GM18909 (cell line): ENCODE results near the gene ITGB2.
"Not testable (repeated sequence)": the region's sequence is repeated elsewhere in the genome, so short reads cannot be mapped to it uniquely, and the experiment has no call there.

Source experiments
- ATAC-seq: cut with Tn5 transposase; IDR thresholded peaks from one replicate; pipeline ENCODE4 v1.9.1; 2021; ENCODE audit warnings: mild to moderate bottlenecking; ENCODE audit not compliant: unreplicated experiment, poor library complexity

Gene ITGB2

DNA sequence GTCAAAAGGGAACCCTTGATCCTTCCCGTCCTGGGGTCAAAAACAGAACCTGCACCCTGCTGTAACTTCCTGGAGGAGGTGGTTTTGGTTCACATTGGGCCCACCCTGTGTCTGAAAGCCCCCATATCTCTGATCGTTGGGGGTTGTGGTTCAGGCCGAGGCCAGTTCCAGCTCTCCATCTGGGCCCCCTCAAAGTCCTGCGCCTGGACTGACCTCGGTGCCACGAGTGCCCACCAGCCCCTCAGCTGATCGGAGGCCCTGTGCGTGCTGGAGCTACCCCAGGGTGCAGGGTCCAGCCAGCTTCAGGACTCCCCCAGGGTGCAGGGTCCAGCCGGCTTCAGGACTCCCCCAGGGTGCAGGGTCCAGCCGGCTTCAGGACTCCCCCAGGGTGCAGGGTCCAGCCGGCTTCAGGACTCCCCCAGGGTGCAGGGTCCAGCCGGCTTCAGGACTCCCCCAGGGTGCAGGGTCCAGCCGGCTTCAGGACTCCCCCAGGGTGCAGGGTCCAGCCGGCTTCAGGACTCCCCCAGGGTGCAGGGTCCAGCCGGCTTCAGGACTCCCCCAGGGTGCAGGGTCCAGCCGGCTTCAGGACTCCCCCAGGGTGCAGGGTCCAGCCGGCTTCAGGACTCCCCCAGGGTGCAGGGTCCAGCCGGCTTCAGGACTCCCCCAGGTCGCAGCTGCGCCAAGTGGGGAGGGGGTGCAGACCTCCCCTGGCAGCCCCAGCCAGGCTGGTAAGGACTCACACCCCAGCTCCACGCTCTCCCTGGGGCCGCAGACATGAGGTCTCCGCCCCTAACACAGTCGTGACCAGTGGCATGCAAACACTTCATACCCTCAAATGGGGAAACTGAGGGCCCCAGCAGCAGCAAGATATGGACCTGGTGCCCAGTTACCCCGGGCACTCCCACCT lies 7.9 kb downstream of the ITGB2 start:
- ATAC-seq: not testable (repeated sequence)

DNA sequence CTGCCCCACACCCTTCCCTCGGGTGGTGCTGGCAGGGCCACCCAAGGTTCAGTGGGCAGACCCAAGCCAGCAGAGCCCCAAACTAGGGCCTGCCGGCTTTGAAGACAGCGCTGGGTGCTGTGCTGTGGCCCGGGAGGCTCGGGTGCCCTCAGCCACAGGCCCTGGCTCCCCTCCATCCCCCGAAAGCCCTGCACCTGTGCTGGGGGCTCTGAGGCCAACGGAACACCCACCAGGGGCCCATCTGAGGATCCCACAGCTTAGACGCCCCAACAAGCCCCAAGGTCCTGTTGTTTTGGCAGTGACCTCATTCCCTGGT lies 8.6 kb downstream of the ITGB2 start:
- ATAC-seq: no peak

DNA sequence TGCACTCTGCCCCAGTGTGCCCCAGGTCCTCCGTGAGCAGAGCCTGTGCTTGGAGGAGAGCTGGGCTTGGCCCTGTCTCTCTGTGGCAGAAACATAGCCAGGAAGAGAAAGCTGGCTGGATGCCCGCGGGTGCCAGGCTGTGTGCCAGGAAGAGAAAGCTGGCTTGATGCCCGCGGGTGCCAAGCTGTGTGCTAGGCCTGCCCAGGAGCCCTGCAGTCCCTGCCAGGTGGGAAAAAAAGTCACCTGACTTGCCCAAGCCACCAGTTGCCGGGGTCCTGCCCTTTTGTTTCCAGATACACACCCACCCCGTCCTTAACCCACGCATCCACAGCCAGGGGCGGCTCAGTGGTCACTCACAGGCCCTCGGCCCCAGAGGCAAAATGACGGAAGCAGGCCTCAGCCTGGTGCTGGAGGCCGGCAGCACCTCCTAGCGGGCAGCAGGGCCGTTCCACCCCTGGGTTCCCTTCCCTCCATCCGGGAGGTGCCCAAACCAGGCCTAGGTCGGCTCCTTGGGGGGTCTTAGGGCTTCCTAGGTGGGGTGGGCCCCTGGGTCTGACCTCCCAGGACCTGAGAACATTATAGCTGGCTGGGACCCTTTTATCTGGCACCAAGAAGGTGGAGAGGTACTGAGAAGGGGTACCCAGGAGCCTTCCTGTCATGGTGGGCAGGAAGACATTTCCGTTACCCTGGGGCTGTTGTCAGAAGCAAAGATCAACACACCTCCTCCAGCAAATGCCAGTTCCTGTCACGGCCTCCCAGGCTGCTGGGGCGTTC lies 9.1 kb downstream of the ITGB2 start:
- ATAC-seq: peak; percentile 53

GRCh38 chr21:44911068-44911383 lies 9.7 kb downstream of the ITGB2 start:
- ATAC-seq: no peak

DNA sequence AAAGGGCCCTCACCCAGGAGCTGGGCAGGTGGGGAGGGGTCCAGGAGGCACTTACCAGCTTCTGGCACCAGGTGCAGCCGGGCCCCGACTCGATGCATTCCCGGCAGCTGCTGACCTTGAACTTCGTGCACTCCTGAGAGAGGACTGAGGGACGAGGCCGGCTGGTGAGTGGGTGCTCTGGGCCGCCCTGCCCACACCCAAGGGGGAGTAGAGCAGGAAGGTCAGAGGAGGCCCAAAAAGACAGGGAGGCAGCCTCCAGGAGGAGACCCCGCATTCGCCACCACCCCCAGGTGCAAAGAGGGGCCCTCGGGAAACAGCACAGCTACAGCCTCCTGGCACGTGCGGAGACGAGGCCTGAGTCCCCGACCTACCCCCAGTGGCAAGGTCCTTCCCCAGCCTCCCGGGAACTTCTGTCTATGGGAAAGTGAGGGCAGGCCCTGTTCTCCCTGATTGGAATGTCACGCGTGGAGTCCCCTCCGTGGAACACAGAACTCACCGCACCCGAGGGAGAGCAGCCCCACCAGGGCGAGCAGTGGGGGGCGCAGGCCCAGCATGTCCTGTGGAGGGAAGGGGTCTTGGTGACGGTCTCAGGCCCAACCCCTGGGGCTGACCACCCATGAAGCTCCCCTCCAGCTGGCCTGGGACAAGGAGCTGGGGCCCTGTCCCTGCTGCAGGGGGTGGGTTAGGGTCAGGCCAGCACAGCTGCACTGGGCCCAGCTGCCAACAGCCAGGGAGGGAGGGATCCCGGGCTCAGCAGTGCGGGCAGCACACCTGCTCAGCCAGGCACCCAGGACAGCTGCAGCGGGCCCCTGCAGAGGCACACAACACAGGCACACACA lies 10.3 kb downstream of the ITGB2 start:
- ATAC-seq: no peak

DNA sequence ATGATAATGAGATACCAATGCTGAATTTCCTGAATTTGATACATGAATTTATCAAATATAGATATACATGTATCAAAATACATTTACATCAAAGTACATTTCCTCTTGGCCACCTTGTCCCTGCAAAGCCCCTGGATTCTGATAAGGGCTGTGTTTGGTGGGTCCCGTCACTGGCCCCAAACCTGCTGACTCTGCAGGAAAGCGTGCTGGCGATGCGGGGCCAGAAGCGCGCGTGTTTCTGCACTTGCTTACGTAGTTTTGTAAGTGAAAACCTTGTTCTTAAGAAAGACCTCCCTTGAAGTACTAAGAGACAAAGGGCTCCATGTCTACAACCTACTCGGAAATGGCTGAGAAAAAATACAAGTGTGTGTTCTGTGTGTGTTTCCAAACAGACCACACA lies 11.0 kb downstream of the ITGB2 start:
- ATAC-seq: no peak

GRCh38 chr21:44908908-44909307 lies 11.8 kb downstream of the ITGB2 start:
- ATAC-seq: no peak

- ATAC-seq: no peak
Measured at GRCh38 chr21:44907966-44908895, 12.5 kb downstream of the ITGB2 start.

DNA sequence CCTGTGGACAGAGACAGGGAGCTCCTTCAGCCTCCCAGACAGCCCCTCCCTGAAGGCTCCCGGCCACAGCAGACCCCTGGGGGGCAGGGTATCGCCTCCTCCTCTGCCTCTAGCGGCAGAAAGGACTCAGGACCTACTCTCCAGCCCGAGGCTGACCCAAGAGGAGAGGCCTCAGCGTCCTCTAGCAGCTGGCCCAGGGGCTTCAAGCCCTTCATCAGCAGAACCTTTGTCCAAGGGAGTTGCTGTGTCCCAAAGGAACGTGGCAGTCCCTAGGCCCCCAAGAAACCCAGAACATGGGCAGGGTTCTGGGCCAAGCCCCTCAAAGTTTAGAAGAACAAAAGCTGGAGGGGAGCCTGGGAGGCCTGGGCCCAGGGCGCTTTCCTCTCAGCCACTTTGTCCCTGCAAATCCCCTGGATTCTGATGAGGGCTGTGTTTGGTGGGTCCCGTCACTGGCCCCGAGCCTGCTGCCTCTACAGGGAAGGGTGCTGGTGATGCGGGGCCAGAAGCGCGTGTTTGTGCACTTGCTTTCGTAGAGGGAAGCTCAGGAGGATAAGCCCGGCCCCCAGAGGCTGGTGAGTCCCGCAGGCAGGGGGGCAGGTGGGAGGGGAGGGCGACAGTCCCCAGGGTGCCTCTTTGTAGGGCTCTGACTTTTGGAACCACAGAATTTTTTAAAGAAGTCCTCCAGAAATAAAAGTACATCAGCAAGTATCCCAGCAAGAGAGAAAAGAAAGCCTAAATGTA lies 13.3 kb downstream of the ITGB2 start:
- ATAC-seq: no peak

DNA sequence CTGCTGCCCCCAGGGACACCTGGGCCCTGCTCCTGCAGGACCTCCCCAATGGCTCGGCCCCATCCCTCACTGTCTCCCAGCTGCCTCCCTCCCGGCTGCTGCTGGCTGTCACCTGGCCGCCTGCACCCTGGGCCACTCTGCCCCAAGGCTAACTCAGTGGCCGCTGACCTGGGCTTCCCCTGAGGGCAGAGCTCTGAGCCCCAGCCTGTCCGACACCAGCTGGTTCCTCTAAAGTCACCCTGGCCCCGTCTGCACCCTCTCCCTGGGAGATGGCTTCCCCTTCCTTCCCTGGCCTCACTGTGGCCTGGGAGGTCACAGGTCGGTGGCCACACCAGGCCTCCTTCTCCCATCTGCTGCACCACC lies 15.0 kb downstream of the ITGB2 start:
- no peak for ATAC-seq

DNA sequence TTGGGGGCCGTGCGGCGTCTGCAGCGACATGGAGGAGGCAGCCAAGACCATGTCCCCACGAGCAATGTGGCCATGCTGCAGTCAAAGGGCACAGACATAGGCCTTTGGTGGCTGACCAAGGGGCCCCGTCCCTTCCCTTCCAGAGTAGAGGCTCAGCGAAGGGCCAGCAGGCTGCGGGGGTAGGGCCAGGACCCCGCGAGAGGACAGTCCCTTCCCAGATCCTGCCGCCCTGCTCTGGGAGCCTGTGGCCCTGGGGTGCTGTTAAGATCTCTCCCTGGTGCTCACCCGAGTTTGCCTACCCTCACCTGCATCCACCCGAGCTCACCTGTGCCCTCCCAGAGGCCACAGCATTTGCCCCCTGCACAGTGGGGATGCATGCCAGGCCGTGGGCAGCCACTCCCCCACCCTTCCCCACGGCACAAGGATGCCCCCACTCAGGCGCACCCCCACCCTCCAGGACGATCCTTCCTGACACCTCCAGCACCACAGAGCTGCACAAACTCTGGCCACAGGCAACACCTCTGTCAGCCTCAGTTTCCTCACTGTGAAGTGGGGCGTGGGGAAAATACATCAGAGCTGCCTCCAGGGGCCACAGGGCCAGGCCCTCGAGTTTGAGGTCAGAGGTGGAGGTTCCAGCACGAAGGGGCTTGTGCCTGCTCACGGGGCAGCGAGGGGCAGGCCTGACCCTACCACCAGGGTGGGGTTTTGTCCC lies 15.5 kb downstream of the ITGB2 start:
- no peak for ATAC-seq

DNA sequence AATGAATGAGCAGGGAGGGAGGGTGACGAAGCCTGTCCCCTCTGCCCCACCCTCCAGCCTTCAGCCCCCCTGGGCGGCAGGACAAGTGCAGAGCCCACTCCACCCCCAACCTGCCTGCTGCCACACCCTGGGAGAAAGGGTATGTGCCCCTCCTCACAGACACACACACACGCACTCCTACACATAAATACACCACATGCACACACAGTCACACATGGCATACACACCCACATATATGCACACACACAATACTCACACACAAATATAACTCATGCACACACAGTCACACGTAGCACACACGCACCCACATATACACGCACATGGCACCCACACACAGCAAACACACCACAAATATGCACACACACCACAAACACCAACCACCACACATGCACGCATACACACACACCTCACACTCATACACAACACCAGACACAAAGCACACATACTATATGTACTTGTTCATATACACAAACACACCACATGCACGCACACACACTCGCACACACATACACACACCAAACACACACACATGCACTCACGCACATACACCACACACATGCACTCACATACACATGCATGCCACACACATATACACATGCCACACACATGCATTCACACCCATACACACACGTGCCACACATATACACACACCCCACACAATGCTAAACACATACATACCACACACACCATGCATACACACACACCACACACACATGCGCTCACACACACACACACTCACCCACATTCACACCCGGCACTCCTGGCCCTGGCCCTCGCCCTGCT lies 16.4 kb downstream of the ITGB2 start:
- ATAC-seq: no peak

DNA sequence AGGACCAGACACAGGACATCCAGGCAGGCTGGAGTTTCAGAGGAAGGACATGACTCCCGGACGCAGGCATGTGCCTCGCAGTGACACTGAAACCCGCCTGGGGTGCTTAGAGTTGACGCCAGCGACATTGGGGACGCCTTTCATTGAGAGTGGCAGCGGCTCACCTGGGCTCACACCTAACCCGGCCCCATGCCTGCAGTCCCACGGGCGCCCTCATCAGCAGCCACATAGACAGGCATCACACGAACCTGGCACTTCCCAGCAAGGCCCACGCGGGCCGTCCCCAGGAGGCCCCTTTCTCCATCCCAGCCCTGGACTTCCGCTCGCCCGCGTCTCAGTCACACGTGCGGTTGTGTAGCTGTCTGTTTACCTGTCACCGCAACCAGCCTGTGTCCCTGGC lies 17.0 kb downstream of the ITGB2 start:
- ATAC-seq: no peak

DNA sequence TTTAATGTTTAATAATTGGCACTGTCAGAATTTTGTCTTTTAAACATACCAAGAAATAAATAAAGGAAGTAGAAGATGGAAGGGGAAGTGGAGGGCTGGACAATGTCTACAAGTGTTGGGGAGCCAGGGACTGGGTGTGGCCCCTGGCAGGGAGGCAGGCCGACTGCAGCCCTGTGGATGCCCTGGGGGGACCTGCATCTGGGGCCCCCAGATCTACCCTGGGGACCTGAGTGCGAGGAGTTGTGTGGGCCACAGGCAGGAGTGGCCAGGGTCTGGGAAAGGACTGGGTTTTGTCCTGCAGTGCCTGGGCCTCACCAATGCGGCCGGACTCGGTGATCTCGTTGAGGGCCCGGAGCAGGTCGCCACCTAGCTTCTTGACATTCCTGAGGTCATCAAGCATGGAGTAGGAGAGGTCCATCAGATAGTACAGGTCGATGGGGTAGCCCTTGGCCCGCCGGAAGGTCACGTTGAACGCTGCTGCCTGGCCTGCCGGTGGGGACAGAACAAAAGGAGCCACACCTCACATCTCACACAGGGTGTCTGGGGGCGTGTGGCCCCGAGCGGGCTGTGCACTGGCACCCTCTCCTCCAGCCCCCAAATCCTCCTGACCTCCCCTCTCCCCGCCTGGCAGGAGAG lies 17.5 kb downstream of the ITGB2 start:
- no peak for ATAC-seq

- no peak for ATAC-seq
Measured at GRCh38 chr21:44902268-44903049, 18.2 kb downstream of the ITGB2 start.

DNA sequence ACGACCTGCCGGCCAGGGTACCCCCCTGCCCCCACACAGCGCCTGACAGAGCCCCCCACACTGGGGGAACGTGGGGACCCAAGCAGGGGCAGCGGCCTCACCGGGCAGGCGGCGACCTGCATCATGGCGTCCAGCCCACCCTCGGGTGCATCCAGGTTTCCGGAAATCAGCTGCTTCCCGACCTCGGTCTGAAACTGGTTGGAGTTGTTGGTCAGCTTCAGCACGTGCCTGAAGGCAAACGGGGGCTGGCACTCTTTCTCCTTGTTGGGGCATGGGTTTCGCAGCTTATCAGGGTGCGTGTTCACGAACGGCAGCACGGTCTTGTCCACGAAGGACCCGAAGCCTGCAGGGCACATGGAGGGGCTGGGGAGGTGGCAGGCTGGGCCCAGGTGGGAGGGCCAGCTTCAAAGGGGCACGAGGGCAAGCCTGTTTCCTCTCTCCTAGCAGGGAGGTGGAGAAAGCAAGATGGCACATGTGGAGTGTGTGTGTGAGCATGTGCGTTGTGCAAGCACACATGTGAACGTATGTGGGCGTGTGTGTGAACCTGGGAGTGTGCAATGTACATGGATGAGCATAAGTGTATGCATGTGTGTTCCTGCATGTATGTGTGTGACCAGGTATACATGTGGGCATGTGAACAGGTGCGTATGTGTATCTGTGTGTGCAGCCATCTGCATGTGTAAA lies 19.2 kb downstream of the ITGB2 start:
- no peak for ATAC-seq
